Astrocyte (in vitro differentiated cells and primary cell): ENCODE data around the gene PADI4.

ENCODE experiments used
- EZH2 ChIP-seq: IDR thresholded peaks from 2 replicates; pipeline ENCODE4 v1.6.1; 2012; ENCODE audit warnings: mild to moderate bottlenecking, low read length, inconsistent platforms; ENCODE audit not compliant: insufficient read depth
- TF ChIP-seq, protein P1 (sequence below): IDR thresholded peaks from 2 replicates; pipeline ENCODE4 v1.5.1; 2011; ENCODE audit warnings: low read depth, mild to moderate bottlenecking, inconsistent platforms, low read length, moderate library complexity; ENCODE audit not compliant: insufficient read depth

DNA sequence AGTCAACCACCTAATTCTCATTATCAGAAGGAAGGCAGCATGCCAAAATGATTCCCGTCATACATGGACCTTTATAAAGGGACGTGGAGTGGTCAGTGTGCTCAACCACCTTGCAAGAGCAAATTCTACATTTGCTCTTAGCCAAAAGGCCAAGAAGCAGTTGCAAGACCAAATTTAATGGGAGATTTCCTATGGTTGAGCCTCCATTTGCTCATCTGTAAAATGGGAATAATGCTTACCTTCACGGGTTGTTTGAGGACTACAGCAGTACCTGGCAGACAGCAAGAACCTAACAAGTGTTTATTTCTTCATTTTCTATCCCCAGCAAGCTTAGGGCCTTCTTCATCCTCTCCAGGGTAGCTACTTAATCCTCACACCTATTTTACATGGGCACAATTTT lies 17.4 kb upstream of the PADI4 start:
- TF ChIP-seq, protein P1, sequence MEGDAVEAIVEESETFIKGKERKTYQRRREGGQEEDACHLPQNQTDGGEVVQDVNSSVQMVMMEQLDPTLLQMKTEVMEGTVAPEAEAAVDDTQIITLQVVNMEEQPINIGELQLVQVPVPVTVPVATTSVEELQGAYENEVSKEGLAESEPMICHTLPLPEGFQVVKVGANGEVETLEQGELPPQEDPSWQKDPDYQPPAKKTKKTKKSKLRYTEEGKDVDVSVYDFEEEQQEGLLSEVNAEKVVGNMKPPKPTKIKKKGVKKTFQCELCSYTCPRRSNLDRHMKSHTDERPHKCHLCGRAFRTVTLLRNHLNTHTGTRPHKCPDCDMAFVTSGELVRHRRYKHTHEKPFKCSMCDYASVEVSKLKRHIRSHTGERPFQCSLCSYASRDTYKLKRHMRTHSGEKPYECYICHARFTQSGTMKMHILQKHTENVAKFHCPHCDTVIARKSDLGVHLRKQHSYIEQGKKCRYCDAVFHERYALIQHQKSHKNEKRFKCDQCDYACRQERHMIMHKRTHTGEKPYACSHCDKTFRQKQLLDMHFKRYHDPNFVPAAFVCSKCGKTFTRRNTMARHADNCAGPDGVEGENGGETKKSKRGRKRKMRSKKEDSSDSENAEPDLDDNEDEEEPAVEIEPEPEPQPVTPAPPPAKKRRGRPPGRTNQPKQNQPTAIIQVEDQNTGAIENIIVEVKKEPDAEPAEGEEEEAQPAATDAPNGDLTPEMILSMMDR: no peak
- TF ChIP-seq EZH2: no peak
